SW 1271 (cell line): ENCODE results near the gene KCNA3.

Source experiments
- DNase-seq, 2 experiments: peaks; one replicate each; lab custom pipeline; 2025; lab: John Stamatoyannopoulos, UW

Gene KCNA3

GRCh38 chr1:110638058-110638457, 36.7 kb downstream of the KCNA3 start:
- no peak for DNase-seq

- DNase-seq, result no peak
These were observed 37.3 kb downstream of the KCNA3 start for GRCh38 chr1:110637475-110637874.

GRCh38 chr1:110636149-110636935, 38.4 kb downstream of the KCNA3 start:
- no peak for DNase-seq

DNA sequence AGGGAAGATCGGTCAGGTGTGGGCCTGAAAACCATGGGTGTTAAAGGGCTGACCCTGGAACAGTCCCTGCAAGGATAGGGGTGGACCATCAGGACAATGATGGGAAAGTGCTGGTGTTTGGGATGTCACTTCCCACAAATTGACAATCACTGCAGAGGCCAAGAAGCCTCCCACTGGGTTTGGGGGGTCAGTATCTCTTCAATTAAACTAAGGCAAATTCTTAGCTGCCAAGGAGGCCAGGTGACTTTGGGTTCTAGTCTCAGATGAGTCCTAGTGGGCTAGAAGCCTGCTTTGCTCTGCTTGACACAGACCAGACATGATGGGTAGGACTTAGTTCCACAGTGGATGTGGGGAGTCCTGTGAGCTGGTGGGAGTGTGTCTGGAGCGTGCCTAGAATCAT, 39.3 kb downstream of the KCNA3 start:
- DNase-seq, result no peak

- DNase-seq, result peak in 1 of 2 experiments; percentile 16
These were observed 40.1 kb downstream of the KCNA3 start for GRCh38 chr1:110634455-110635311.

DNA sequence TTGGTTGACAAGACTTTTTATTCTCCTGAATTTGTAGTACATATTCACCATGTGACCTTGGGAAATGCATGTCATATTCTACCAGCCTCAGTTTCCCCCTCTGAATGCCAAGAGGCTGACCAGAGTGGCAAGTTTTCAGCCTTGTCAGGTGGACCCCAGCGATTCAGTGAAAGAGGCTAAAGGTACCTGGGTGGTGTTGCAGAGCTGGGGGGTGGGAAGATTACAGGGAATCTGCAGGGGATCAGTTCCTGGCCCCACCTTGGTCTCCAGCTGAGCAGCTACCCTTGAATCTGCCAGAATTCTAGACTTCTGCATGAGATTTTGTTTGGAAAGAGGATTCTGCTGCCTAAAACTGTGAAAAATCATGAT, 40.7 kb downstream of the KCNA3 start:
- no peak for DNase-seq

- no peak for DNase-seq
These were observed 41.1 kb downstream of the KCNA3 start for GRCh38 chr1:110633646-110634030.

DNA sequence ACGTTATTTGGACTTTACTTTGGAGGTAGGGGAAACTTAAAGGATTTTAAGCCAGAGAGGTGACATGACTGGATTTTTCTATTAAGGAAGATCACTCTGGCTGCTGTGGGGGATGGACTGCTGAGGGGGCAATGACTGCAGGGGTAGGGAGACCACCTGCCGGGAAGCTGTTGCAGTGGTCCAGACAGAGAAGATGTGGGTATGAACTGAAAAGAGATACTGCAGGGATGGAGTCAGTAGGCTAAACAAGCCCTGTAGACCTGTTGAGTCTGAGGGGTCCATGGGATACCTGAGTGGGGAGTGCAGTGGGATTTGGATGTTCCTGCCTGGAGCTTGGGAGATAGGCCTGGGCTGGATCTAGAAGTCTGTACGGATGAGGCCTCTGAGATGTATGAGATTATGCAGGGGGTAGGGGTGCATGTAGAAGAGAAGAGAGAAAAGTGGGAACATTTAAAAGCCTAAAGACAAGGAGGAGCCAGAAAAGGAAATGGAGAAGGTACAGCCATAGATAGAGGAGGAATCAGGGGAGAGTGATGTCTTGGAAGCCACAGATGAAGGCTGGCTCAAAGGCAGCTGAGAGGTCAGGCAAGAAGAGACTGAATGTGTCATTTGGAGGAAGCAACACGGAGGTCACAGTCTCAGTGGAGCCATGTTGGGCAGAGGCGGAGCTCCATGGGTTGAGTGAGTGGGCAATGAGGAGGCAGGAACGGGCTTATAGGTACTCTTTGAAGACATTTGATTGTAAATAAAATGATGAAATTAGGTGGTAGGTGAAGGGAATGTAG, 42.7 kb downstream of the KCNA3 start:
- DNase-seq, result no peak

GRCh38 chr1:110630839-110631663, 43.7 kb downstream of the KCNA3 start:
- peak; percentile 34 to 35 for DNase-seq

GRCh38 chr1:110628323-110629105, 46.2 kb downstream of the KCNA3 start:
- DNase-seq, result no peak

- DNase-seq, result no peak
These were observed 47.0 kb downstream of the KCNA3 start for GRCh38 chr1:110627764-110628163.

DNA sequence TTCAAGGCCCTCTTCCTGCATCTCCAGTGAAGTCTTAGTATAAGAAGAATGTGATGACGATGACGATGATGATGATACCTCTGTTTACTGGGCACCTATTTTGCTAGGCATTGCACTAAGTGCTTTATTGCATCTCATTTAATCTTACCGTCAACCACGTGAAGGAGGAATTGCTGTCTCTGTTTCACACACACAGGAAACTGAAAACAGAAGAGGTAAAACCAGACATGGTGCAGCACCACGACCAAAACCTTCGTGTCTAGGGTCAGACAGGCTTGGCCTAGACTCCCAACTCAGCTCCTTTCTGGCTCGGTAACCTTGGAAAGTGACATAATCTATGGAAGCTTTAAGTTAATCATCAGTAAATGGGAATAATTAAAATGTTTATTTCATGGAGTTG, 47.9 kb downstream of the KCNA3 start:
- DNase-seq, result no peak
